Right lobe of liver (tissue), 4 donors: ENCODE measurements around the gene NRF1.

Experiments used
- CTCF ChIP-seq, 4 donors: fragments of 200-600 bp in 3 of 4; fragments of 450-650 bp in 1 of 4; IDR thresholded peaks; one replicate each; pipeline versions ENCODE4 v1.5.1 to v1.8.0; 2016 to 2022; ENCODE audit warnings: antibody characterized with exemption in 4 of 4, mild to moderate bottlenecking in 2 of 4
- POLR2A ChIP-seq: fragments of 450-650 bp; IDR thresholded peaks from one replicate; pipeline ENCODE4 v1.6.1; 2017; ENCODE audit warnings: antibody characterized with exemption, mild to moderate bottlenecking
- donor health status: DM: no; HTN: no; CAD: no.
- donor health status: DM: no; HTN: no; CAD: no.
- donor health status: DM: no; HTN: yes; CAD: no.

GRCh38 chr7:129617652-129618051, 6.1 kb downstream of the NRF1 start:
- TF ChIP-seq CTCF (IDR thresholded peaks at IDR 0.05) = no peak
- no peak for TF ChIP-seq POLR2A
